Keratinocyte (primary cell): Measurements from ENCODE around the gene NAALADL1.

Source experiments
- EZH2 ChIP-seq: IDR thresholded peaks from one replicate; pipeline ENCODE4 v1.6.1; 2012; ENCODE audit warnings: inconsistent platforms, mild to moderate bottlenecking, low read length, moderate library complexity
- TF ChIP-seq, protein P1 (sequence below), 3 experiments: IDR thresholded peaks in 1 of 3; conservative IDR thresholded peaks in 1 of 3; optimal IDR thresholded peaks in 1 of 3; 2 replicates in 2 of 3; 3 replicates in 1 of 3; pipeline versions ENCODE3 to v1.5.1; 2011; ENCODE audit warnings: low read length in 3 of 3, mild to moderate bottlenecking in 3 of 3, moderate library complexity in 2 of 3, control low read depth in 1 of 3, inconsistent platforms in 1 of 3; ENCODE audit not compliant: insufficient read depth in 2 of 3; ENCODE audit errors: extremely low read depth in 1 of 3

- TF ChIP-seq, protein P1, sequence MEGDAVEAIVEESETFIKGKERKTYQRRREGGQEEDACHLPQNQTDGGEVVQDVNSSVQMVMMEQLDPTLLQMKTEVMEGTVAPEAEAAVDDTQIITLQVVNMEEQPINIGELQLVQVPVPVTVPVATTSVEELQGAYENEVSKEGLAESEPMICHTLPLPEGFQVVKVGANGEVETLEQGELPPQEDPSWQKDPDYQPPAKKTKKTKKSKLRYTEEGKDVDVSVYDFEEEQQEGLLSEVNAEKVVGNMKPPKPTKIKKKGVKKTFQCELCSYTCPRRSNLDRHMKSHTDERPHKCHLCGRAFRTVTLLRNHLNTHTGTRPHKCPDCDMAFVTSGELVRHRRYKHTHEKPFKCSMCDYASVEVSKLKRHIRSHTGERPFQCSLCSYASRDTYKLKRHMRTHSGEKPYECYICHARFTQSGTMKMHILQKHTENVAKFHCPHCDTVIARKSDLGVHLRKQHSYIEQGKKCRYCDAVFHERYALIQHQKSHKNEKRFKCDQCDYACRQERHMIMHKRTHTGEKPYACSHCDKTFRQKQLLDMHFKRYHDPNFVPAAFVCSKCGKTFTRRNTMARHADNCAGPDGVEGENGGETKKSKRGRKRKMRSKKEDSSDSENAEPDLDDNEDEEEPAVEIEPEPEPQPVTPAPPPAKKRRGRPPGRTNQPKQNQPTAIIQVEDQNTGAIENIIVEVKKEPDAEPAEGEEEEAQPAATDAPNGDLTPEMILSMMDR (optimal IDR thresholded peaks at IDR 0.05 in 1 of 3, IDR thresholded peaks at IDR 0.05 in 1 of 3, conservative IDR thresholded peaks at IDR 0.05 in 1 of 3; ENCODE audit: extremely low read depth in 1 of 3, insufficient read depth in 2 of 3, low read length in 3 of 3): no peak
- no peak for TF ChIP-seq EZH2
Observed at GRCh38 chr11:65058419-65059054, at the start of gene NAALADL1.
